ENCODE measurements around the gene PRDM16. TPM values are rescaled to one million over a fixed set of nuclear protein-coding genes. Genes with fewer than 3 reads are reported as not detected.
"Not testable (repeated sequence)": the region's sequence is repeated elsewhere in the genome, so short reads cannot be mapped to it uniquely, and the experiment has no call there.

PRDM16 gene
- total and polyA plus RNA-seq, 7 donors: 0.04 to 1.2 (median 0.31) TPM

- intact Hi-C loops (cut with DNase I): no loop called here
- WGBS, 3 donors: 84 to 88% (median 85%) methylated on average over 26 of the region's 26 CpGs
Observed at GRCh38 chr1:3086272-3086974, 17.4 kb downstream of the PRDM16 start.

DNA sequence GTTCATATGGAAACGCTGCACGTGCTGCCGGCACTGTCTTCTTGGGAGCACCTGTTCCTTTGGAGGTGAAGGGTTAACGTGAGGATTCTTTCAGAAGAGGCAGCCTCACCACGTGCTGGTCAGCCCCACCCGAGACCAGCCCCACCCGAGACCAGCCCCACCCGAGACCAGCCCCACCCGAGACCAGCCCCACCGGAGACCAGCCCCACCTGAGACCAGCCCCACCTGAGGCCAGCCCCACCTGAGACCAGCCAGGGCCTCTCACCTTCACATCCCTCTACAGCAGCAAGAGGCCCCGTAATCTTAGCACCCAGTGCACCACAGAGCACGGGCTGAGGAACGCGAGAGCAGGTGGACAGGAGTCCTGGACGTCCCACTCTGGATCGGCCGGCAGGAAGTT, 18.0 kb downstream of the PRDM16 start:
- WGBS, 3 donors: 75 to 79% (median 76%) methylated on average over 16 to 17 of the region's 17 CpGs
- no peak overlapping the region for H3K27ac ChIP-seq

More at GRCh38 chr1:3086272-3086974, 17.4 kb downstream of the PRDM16 start:
- DNase-seq (no peak), ATAC-seq (no peak)
- Histone ChIP-seq H3K4me1 (no peaks in the 10 kb centered on the region), H3K9me3 (no peaks in the 10 kb centered on the region), H3K4me3 (no peak overlapping the region), H3K36me3 (ENCODE audit: insufficient read depth in 1 of 2, low read depth in 1 of 2) (no peaks in the 10 kb centered on the region), H3K27ac (no peak overlapping the region), H3K27me3 (ENCODE audit: insufficient read depth in 3 of 3, low read length in 2 of 3) (peaks cover 0 to 4% (median 0%) of the 10 kb centered on the region in 3 donors)
- TF ChIP-seq, protein P1, sequence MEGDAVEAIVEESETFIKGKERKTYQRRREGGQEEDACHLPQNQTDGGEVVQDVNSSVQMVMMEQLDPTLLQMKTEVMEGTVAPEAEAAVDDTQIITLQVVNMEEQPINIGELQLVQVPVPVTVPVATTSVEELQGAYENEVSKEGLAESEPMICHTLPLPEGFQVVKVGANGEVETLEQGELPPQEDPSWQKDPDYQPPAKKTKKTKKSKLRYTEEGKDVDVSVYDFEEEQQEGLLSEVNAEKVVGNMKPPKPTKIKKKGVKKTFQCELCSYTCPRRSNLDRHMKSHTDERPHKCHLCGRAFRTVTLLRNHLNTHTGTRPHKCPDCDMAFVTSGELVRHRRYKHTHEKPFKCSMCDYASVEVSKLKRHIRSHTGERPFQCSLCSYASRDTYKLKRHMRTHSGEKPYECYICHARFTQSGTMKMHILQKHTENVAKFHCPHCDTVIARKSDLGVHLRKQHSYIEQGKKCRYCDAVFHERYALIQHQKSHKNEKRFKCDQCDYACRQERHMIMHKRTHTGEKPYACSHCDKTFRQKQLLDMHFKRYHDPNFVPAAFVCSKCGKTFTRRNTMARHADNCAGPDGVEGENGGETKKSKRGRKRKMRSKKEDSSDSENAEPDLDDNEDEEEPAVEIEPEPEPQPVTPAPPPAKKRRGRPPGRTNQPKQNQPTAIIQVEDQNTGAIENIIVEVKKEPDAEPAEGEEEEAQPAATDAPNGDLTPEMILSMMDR (IDR thresholded peaks at IDR 0.05): no peak

GRCh38 chr1:3087946-3088668, 19.1 kb downstream of the PRDM16 start:
- H3K36me3 ChIP-seq (ENCODE audit: insufficient read depth in 1 of 2, low read depth in 1 of 2); H3K9me3 ChIP-seq; H3K4me1 ChIP-seq; intact Hi-C loops (cut with DNase I); H3K4me3 ChIP-seq; H3K27me3 ChIP-seq (ENCODE audit: insufficient read depth in 3 of 3, low read length in 2 of 3); ATAC-seq; DNase-seq; H3K27ac ChIP-seq: not testable (repeated sequence)
- WGBS, 3 donors: 82 to 87% (median 87%) methylated on average over 20 of the region's 20 CpGs

More for the DNA sequence above, 18.0 kb downstream of the PRDM16 start:
- H3K4me1 ChIP-seq: no peaks in the 10 kb centered on the region
- no peaks in the 10 kb centered on the region for H3K36me3 ChIP-seq (ENCODE audit: insufficient read depth in 1 of 2, low read depth in 1 of 2)
- H3K4me3 ChIP-seq: no peak overlapping the region
- ATAC-seq (no peak), DNase-seq (no peak)
- no peaks in the 10 kb centered on the region for H3K9me3 ChIP-seq
- TF ChIP-seq, protein P1 (IDR thresholded peaks at IDR 0.05): no peak
- intact Hi-C loops (cut with DNase I): no loop called here
- peaks cover 0 to 7% (median 0%) of the 10 kb centered on the region in 3 donors for H3K27me3 ChIP-seq (ENCODE audit: insufficient read depth in 3 of 3, low read length in 2 of 3)

GRCh38 chr1:3089490-3089889, 20.5 kb downstream of the PRDM16 start:
- Histone ChIP-seq H3K36me3 (ENCODE audit: insufficient read depth in 1 of 2, low read depth in 1 of 2) (no peaks in the 10 kb centered on the region), H3K4me1 (no peaks in the 10 kb centered on the region), H3K4me3 (no peak overlapping the region), H3K27ac (no peak overlapping the region), H3K27me3 (ENCODE audit: insufficient read depth in 3 of 3, low read length in 2 of 3) (peaks cover 0 to 7% (median 0%) of the 10 kb centered on the region in 3 donors), H3K9me3 (no peaks in the 10 kb centered on the region)
- DNase-seq: no peak
- ATAC-seq: no peak
- TF ChIP-seq, protein P1 (IDR thresholded peaks at IDR 0.05): no peak
- 84 to 89% (median 85%) methylated on average over 17 of the region's 17 CpGs for WGBS, 3 donors
- intact Hi-C loops (cut with DNase I): no loop called here

- Histone ChIP-seq H3K9me3 (no peaks in the 10 kb centered on the region), H3K36me3 (ENCODE audit: insufficient read depth in 1 of 2, low read depth in 1 of 2) (no peaks in the 10 kb centered on the region), H3K27ac (no peak overlapping the region), H3K4me1 (no peaks in the 10 kb centered on the region), H3K4me3 (no peak overlapping the region), H3K27me3 (ENCODE audit: insufficient read depth in 3 of 3, low read length in 2 of 3) (peaks cover 0 to 7% (median 0%) of the 10 kb centered on the region in 3 donors)
- 89 to 92% (median 90%) methylated on average over 14 of the region's 14 CpGs for WGBS, 3 donors
- TF ChIP-seq, protein P1 (IDR thresholded peaks at IDR 0.05): no peak
- ATAC-seq (no peak), DNase-seq (no peak)
- intact Hi-C loops (cut with DNase I): no loop called here
Observed at GRCh38 chr1:3091334-3091733, 22.3 kb downstream of the PRDM16 start.
